ENCODE data around the gene RAB7A. TPM values are rescaled to one million over a fixed set of nuclear protein-coding genes. Genes with fewer than 3 reads are reported as not detected.

Gene RAB7A
- total RNA-seq, 1 experiment from 2014 or later: 155 TPM

GRCh38 chr3:128689060-128689459 lies 36.9 kb upstream of the RAB7A start:
- H4K91ac ChIP-seq (ENCODE audit: insufficient read length, low read depth, low read length): no peak overlapping the region
- no peak overlapping the region for H3K27ac ChIP-seq (ENCODE audit: insufficient read length, low read depth, low read length)
- no peaks in the 10 kb centered on the region for H4K20me1 ChIP-seq (ENCODE audit: control insufficient read depth, insufficient read depth, insufficient read length)
- H2BK120ac ChIP-seq (ENCODE audit: low read depth, low read length, poor library complexity, severe bottlenecking): no peak overlapping the region
- H2AFZ ChIP-seq (ENCODE audit: low read length): no peak overlapping the region
- H3K27ac Mint-ChIP-seq: no peak overlapping the region
- H2BK15ac ChIP-seq (ENCODE audit: low read depth, low read length): no peak overlapping the region
- H3K4me1 ChIP-seq (ENCODE audit: insufficient read depth, low read length): no peaks in the 10 kb centered on the region
- H3K4me2 ChIP-seq (ENCODE audit: insufficient read depth, insufficient read length, low read length): no peak overlapping the region
- no peak overlapping the region for H3K18ac ChIP-seq (ENCODE audit: insufficient read length, low read depth, low read length)
- H2BK5ac ChIP-seq (ENCODE audit: insufficient read length, low read length): no peak overlapping the region
- no peaks in the 10 kb centered on the region for H3K9me3 ChIP-seq (ENCODE audit: control insufficient read depth, low read depth, low read length)
- no peak overlapping the region for H3K56ac ChIP-seq (ENCODE audit: insufficient read length, low read depth, low read length)
- H3K4ac ChIP-seq (ENCODE audit: low read depth, low read length): no peak overlapping the region
- no CpG with 5 or more reads among the region's 5 CpGs for WGBS (ENCODE audit: extremely low coverage, insufficient read length, low lambda C conversion rate)
- H3K4me3 Mint-ChIP-seq: no peak overlapping the region
- H3K27me3 ChIP-seq (ENCODE audit: insufficient read depth, low read length): no peaks in the 10 kb centered on the region
- H3K14ac ChIP-seq (ENCODE audit: insufficient read depth, low read length): no peak overlapping the region
- H3K9ac ChIP-seq (ENCODE audit: extremely low read depth, insufficient read length, low read length): no peak overlapping the region
- H3K27me3 Mint-ChIP-seq (ENCODE audit: low read depth): peaks cover 4% of the 10 kb centered on the region; the same call in 1 of the 2 replicates
- H3K23me2 ChIP-seq (ENCODE audit: insufficient read length, low read depth, low read length, poor library complexity, severe bottlenecking): no peaks in the 10 kb centered on the region
- no peak for TF ChIP-seq CTCF (conservative IDR thresholded peaks at IDR 0.05)
- H4K8ac ChIP-seq (replicated peaks; ENCODE audit: insufficient read length, low read depth, low read length): no peak overlapping the region
- no peak overlapping the region for H4K5ac ChIP-seq (ENCODE audit: insufficient read length, low read depth, low read length)
- DNase-seq: no peak
- H3K36me3 Mint-ChIP-seq (ENCODE audit: insufficient read depth in 1 of 3, low read depth in 3 of 3): no peaks in the 10 kb centered on the region
- H3K79me2 ChIP-seq (ENCODE audit: insufficient read depth, low read length): no peaks in the 10 kb centered on the region
- peaks cover 2 to 5% of the 10 kb centered on the region in 2 experiments; a peak in 2 of 4 replicates for H3K4me1 Mint-ChIP-seq
- H3K79me1 ChIP-seq (ENCODE audit: insufficient read depth, low read depth, low read length, poor library complexity, severe bottlenecking): no peaks in the 10 kb centered on the region
- H2BK12ac ChIP-seq (ENCODE audit: insufficient read length, low read depth, low read length): no peak overlapping the region
- H2BK20ac ChIP-seq (ENCODE audit: low read depth, low read length, poor library complexity, severe bottlenecking): no peak overlapping the region
- no peak overlapping the region for H2AK5ac ChIP-seq (ENCODE audit: insufficient read length, low read length)
- H3T11ph ChIP-seq (ENCODE audit: low read length): no peak overlapping the region
- no peaks in the 10 kb centered on the region for H3K9me3 Mint-ChIP-seq
- H3K23ac ChIP-seq (ENCODE audit: insufficient read length, low read depth, low read length): no peak overlapping the region

Measured in H9 (cell line).